Testis (tissue), 2 donors: ENCODE results near the gene ZCCHC13.

ENCODE experiments used
- POLR2A ChIP-seq: fragments of 450-650 bp; IDR thresholded peaks from one replicate; pipeline ENCODE4 v1.6.1; 2017; ENCODE audit warnings: antibody characterized with exemption, mild to moderate bottlenecking, moderate library complexity
- TF ChIP-seq, protein P1 (sequence below), 3 experiments: fragments of 450-650 bp in 2 of 3; fragments of 200-600 bp in 1 of 3; sonication (generic) in 1 of 3; IDR thresholded peaks; one replicate each; pipeline ENCODE4 v1.5.1; 2016 to 2019; ENCODE audit warnings: antibody characterized with exemption in 3 of 3, mild to moderate bottlenecking in 2 of 3, moderate library complexity in 1 of 3

DNA sequence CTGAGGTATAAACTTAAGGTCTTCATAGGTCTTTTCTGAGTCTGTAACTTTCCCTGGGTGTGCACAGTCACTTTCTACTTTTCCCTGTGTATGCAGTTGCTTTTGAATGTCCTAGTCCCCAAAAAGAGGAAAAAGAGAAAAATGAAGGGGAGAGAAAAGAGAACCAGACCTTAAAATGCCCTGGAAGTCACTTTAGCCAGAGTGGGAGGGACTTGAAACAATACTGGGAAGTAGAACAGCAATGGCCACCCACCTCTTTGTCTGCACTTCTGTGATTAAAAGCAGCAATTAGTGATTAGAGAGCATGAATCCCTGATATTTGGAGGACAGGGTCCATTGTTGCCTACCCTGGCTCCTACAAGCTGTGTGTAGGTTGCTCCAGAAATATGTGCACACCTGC, 36.1 kb downstream of the ZCCHC13 start:
- TF ChIP-seq, protein P1, sequence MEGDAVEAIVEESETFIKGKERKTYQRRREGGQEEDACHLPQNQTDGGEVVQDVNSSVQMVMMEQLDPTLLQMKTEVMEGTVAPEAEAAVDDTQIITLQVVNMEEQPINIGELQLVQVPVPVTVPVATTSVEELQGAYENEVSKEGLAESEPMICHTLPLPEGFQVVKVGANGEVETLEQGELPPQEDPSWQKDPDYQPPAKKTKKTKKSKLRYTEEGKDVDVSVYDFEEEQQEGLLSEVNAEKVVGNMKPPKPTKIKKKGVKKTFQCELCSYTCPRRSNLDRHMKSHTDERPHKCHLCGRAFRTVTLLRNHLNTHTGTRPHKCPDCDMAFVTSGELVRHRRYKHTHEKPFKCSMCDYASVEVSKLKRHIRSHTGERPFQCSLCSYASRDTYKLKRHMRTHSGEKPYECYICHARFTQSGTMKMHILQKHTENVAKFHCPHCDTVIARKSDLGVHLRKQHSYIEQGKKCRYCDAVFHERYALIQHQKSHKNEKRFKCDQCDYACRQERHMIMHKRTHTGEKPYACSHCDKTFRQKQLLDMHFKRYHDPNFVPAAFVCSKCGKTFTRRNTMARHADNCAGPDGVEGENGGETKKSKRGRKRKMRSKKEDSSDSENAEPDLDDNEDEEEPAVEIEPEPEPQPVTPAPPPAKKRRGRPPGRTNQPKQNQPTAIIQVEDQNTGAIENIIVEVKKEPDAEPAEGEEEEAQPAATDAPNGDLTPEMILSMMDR (IDR thresholded peaks at IDR 0.05), result no peak
- no peak for TF ChIP-seq POLR2A
